GM04504 (cell line): ENCODE measurements around the gene TRIM49.
"Not testable (repeated sequence)": the region's sequence is repeated elsewhere in the genome, so short reads cannot be mapped to it uniquely, and the experiment has no call there.

Experiments
- DNase-seq: peaks from one replicate; pipeline ENCODE4 v3.0.0-alpha.2; 2012; ENCODE audit warnings: low read depth

Gene TRIM49

DNA sequence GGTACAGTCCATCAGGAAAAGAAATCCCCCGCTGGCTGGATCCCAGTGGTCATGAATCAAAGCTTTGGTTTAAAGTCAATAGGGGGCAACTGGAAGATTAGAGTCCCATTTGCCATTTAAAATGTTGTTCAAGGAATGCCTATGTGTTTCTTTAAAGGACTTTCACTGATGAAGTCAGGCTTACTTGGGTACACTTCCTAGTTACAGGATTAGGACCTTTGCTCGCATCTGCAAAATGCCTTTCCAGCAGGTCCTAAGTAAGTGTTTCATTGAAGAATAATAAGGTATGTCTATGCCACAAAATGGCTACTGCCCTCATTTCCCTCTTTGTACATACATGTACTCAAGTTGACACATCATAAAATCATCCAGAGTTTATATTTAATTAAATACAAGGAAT lies at the start of gene TRIM49:
Gene TRIM49 (minus strand): TSS at position 101 of the 400 bp plus-strand sequence. CDS start 4,106 bp downstream, outside the sequence.
- not testable (repeated sequence) for DNase-seq

DNA sequence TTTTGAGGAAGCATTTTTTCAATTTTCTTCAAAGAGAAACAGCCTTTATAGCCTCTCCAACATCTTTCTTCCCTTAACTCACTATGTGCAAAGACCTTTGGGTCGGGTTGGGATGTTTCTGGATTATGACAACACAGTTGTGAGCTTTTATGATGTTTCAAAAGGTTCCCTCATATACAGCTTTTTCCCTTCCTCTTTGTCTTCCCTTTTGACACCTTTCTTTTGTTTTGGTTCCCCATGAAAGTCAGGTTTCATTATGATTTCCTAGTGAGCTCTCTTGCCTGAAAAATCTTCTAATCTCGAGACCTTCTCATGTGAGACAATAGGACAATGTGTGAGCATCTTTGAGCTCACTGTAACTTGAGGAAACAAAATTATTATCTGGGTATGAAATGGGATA lies 18.3 kb upstream of the TRIM49 start:
- DNase-seq, result not testable (repeated sequence)

GRCh38 chr11:89820008-89820407 lies 11.6 kb upstream of the TRIM49 start:
- not testable (repeated sequence) for DNase-seq

DNA sequence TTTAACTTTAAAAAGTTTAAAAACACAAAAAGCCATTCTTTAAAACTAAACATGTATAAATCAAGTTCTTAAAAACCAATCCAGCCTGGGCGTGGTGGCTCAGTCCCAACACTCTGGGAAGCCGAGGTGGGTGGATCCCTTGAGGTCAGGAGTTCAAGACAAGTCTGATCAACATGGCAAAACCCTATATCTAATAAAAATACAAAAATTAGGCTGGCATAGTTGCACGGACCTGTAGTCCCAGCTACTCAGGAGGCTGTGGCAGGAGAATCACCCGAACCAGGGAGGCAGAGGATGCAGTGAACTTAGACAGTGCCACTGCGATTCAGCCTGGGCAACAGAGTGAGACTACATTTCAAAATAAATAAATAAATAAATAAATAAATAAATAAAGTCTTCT lies 5.2 kb upstream of the TRIM49 start:
- not testable (repeated sequence) for DNase-seq

DNA sequence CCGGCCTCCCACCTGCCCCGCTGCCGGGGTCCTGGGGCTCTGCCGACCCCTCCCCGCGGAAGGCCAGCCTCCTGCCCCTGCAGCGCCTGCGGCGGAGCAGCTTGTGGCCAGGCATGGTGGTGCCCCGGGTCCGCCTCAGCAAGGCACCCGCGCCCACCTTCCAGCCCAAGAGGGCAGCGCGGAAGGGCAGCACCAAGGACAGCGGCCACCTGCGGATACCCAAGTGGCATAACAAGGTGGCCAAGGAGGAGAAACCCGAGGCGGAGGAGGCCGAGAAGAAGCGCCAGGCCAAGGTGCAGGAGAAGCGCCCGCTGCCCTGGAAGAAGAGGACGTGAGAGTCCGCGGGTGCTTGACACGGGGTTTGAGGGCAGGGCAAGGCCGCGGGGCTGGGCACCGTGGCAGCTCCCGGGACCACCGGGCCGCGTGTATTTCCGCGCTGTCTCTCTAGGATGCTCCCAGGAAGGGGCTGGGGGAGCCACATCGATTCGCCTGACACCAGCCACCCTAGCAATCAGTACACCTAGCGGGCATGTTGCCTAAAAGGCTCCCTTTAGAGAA lies 20.8 kb downstream of the TRIM49 start:
- DNase-seq, result not testable (repeated sequence)

DNA sequence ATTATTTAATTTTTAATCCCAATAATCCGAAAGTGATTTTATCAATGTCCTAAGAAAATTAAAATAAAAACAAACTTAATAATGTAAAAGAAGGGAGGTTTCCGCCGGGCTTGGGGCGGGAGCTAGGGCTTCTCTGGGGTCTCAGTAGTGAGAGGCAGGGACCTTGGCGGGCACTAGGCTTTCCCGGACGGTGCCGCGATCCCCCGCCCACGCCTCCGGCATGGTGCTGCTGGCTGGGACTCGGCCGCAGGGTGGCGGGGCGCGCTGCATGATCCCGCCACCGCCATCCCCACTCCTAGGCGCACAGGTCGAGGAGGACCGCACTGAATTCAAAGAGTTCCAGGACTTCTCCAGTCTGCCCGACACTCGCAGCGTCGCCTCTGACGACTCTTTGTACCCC lies 22.6 kb downstream of the TRIM49 start:
- not testable (repeated sequence) for DNase-seq

DNA sequence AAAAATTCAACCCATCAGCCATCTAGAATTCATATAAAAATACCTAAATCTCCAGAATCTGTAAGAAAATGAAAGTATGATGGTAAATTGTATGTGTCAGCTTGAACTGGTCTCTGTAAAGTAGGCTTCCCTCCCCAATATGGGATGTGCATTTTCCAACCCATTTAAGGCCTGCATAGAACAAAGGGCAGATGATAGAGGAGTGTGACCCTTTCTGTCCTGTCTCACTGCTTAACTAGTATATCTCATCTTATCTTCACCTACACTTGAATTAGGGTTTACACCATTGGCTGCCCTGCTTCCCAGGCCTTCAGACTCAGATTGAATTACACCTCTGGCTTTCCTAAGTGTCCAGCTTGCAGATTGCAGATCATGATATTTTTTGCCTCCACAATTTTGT lies 57.6 kb downstream of the TRIM49 start:
- not testable (repeated sequence) for DNase-seq
